ENCODE measurements around the gene PRRG2.

DNA sequence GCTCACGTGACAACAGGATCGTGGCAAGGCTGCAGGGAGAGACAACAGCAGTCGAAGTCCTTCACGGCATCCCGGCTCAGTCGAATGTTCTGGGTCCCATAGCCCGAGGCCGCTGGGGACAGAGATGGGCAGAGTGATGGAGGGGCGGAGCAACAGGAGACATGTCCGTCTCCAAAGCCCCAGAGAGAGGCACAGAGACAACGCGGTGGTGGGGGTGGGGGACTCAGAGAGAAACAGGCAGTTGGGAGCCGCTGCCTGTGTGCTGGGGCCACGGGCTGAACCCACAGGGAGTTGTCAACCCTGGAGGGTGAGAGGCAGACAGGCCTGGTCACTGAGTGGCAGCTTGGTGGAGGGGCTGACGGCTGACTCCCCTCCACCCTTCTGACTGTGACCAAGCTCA lies 21.2 kb upstream of the PRRG2 start:
- TF ChIP-seq, protein P1, sequence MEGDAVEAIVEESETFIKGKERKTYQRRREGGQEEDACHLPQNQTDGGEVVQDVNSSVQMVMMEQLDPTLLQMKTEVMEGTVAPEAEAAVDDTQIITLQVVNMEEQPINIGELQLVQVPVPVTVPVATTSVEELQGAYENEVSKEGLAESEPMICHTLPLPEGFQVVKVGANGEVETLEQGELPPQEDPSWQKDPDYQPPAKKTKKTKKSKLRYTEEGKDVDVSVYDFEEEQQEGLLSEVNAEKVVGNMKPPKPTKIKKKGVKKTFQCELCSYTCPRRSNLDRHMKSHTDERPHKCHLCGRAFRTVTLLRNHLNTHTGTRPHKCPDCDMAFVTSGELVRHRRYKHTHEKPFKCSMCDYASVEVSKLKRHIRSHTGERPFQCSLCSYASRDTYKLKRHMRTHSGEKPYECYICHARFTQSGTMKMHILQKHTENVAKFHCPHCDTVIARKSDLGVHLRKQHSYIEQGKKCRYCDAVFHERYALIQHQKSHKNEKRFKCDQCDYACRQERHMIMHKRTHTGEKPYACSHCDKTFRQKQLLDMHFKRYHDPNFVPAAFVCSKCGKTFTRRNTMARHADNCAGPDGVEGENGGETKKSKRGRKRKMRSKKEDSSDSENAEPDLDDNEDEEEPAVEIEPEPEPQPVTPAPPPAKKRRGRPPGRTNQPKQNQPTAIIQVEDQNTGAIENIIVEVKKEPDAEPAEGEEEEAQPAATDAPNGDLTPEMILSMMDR (IDR thresholded peaks at IDR 0.05): no peak
- TF ChIP-seq POLR2A (IDR thresholded peaks at IDR 0.05): no peak
